ENCODE data around the gene IL12RB1.

IL12RB1 gene

DNA sequence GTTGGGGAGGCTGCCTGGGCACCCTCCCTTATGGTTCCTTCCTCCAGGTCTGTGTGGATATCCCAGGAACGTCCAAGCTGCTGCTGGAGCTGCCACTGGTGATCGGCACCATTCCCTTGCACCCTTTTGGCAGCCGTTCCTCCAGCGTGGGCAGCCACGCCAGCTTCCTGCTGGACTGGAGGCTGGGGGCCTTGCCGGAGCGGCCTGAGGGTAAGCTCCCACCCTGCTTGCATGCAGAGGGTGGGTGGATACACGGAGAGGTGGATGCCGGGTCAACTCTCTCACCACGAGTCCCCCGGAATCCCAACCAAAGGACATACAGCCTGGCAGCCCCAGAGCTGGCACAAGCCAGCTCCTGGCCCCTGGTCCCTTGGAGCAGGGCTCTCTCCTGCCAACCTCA lies 76.6 kb downstream of the IL12RB1 start:
- in situ Hi-C loops (cut with HindIII; ENCODE audit: low sequenced_read_pairs) = no loop called here

- in situ Hi-C loops (cut with HindIII; ENCODE audit: low sequenced_read_pairs) = no loop called here
These were observed 77.2 kb downstream of the IL12RB1 start for GRCh38 chr19:18009412-18010066.
